Kidney (tissue), 14 donors: ENCODE measurements around the gene CFHR5. TPM values are rescaled to one million over a fixed set of nuclear protein-coding genes. Genes with fewer than 3 reads are reported as not detected.
"Not testable (repeated sequence)": the region's sequence is repeated elsewhere in the genome, so short reads cannot be mapped to it uniquely, and the experiment has no call there.

Source experiments
- DNase-seq, 5 donors: peaks; one replicate each; pipeline ENCODE4 v3.0.0-alpha.2; 2013 to 2020
- FAIRE-seq: peaks from 2 replicates; lab custom pipeline; 2012; peaks lifted over from hg19 to GRCh38; lab: Jason Lieb, UNC
- H3K27ac ChIP-seq, 2 donors: one replicate each; pipeline ENCODE4 v1.7.0; 2013; ENCODE audit warnings: low read depth in 2 of 2, low read length in 2 of 2, inconsistent platforms in 1 of 2
- H3K27me3 ChIP-seq: one replicate; pipeline ENCODE4 v1.7.1; 2013; ENCODE audit warnings: low read length, inconsistent platforms; ENCODE audit not compliant: control insufficient read depth, insufficient read depth
- H3K36me3 ChIP-seq, 3 donors: one replicate each; pipeline versions ENCODE4 v1.7.0 to v1.7.1; 2013; ENCODE audit warnings: low read length in 3 of 3, control low read depth in 1 of 3, inconsistent platforms in 1 of 3; ENCODE audit not compliant: insufficient read depth in 3 of 3, control insufficient read depth in 2 of 3
- H3K4me1 ChIP-seq, 3 donors: one replicate each; pipeline versions ENCODE4 v1.7.0 to v1.7.1; 2013; ENCODE audit warnings: low read length in 3 of 3, inconsistent platforms in 1 of 3, low read depth in 1 of 3; ENCODE audit not compliant: control insufficient read depth in 2 of 3, insufficient read depth in 2 of 3
- H3K4me3 ChIP-seq, 3 donors: one replicate each; pipeline versions ENCODE4 v1.7.0 to v1.8.1; 2013; ENCODE audit warnings: low read length in 3 of 3, control low read depth in 1 of 3, inconsistent platforms in 1 of 3
- H3K9ac ChIP-seq, 3 donors: one replicate each; pipeline versions ENCODE4 v1.7.0 to v1.7.1; 2013; ENCODE audit warnings: low read length in 3 of 3, control low read depth in 1 of 3, inconsistent platforms in 1 of 3
- H3K9me3 ChIP-seq, 3 donors: one replicate each; pipeline versions ENCODE4 v1.7.0 to v1.7.1; 2013; ENCODE audit warnings: low read length in 3 of 3, control low read depth in 1 of 3, inconsistent platforms in 1 of 3; ENCODE audit not compliant: control insufficient read depth in 2 of 3, insufficient read depth in 1 of 3
- CTCF ChIP-seq: IDR thresholded peaks from 3 replicates; pipeline ENCODE4 v1.5.1; 2012; ENCODE audit warnings: mild to moderate bottlenecking, moderate library complexity, borderline replicate concordance; ENCODE audit not compliant: insufficient read depth; ENCODE audit errors: extremely low read depth
- intact Hi-C: fragments of 100-400 bp; cut with DNase I; formaldehyde crosslinking; loops from one replicate; pipeline ENCODE4 v1.11.1; 2022
- polyA plus RNA-seq: library from polyadenylated mRNA; stranded (reverse); fragments of 350-450 nt; fragmentation: Illumina TruSeq; extraction: RNeasy Lipid Tissue Mini Kit (QIAGEN cat#74804); gene quantifications from one replicate; pipeline ENCODE4 v1.2.3, GENCODE V29; 2014; ENCODE audit warnings: low read depth, low replicate concordance; ENCODE audit not compliant: insufficient read depth
- total RNA-seq: library from RNA; stranded (reverse); fragmentation: NEBNext Ultra II Directional; extraction: Animal tissue kit (Norgen Biotek cat#: 25700); gene quantifications from one replicate; pipeline ENCODE4 v1.2.1, GENCODE V29; 2021
- donor health status: control.
- donor health status: control.
- donor health status: control.
- donor health status: control.
- donor health status: control.
- donor health status: DM: yes; HTN: yes; CAD: no.
- donor health status: Normal renal cell carcinoma (clear cell type).

The CFHR5 gene
- total and polyA plus RNA-seq, 2 donors from 2014 or later = not detected

GRCh38 chr1:196960854-196961253 lies 16.5 kb upstream of the CFHR5 start:
- no peak for TF ChIP-seq CTCF
- Histone ChIP-seq H3K27ac (no peak overlapping the region), H3K9me3 (no peaks in the 10 kb centered on the region), H3K9ac (no peak overlapping the region), H3K27me3 (no peaks in the 10 kb centered on the region), H3K4me1 (no peaks in the 10 kb centered on the region), H3K4me3 (no peak overlapping the region), H3K36me3 (no peaks in the 10 kb centered on the region)
- DNase-seq (no peak), FAIRE-seq (no peak)
- intact Hi-C loops = no loop called here

DNA sequence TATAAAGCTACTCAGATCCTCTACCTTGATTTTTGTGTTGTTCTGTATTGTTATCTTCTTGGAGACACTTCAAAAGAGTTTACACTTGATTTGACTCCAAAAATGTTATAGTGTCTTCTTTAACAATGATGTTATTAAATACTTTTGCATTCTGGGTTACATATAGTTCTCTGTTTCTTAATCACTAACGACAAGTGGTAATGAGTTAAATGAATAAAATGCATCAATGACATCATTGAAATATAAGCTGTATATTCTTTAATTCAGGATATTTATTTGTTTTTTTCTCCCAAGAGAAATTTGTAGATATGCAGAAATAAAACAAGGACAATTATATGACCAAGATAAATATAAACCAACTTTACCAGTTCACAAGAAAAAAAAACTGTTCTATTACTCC lies 7.2 kb upstream of the CFHR5 start:
- TF ChIP-seq CTCF = no peak
- Histone ChIP-seq H3K9ac (no peak overlapping the region), H3K27ac (no peak overlapping the region), H3K27me3 (no peaks in the 10 kb centered on the region), H3K4me1 (no peaks in the 10 kb centered on the region), H3K36me3 (no peaks in the 10 kb centered on the region), H3K9me3 (no peaks in the 10 kb centered on the region), H3K4me3 (no peak overlapping the region)
- DNase-seq (no peak), FAIRE-seq (no peak)
- intact Hi-C loops = no loop called here

- Histone ChIP-seq H3K4me3 (no peak overlapping the region), H3K36me3 (no peaks in the 10 kb centered on the region), H3K27ac (no peak overlapping the region), H3K9me3 (no peaks in the 10 kb centered on the region), H3K9ac (no peak overlapping the region), H3K27me3 (no peaks in the 10 kb centered on the region), H3K4me1 (no peaks in the 10 kb centered on the region)
- intact Hi-C loops = no loop called here
- no peak for DNase-seq
- FAIRE-seq = no peak
- TF ChIP-seq CTCF = no peak
These were observed 1.1 kb upstream of the CFHR5 start for GRCh38 chr1:196976278-196976677.

GRCh38 chr1:196980859-196981258 lies 3.5 kb downstream of the CFHR5 start:
- no peaks in the 10 kb centered on the region for H3K9me3 ChIP-seq
- FAIRE-seq (no peak), DNase-seq (no peak)
- intact Hi-C loops = no loop called here
- H3K27ac ChIP-seq = no peak overlapping the region
- H3K9ac ChIP-seq = no peak overlapping the region
- H3K4me1 ChIP-seq = no peaks in the 10 kb centered on the region
- H3K36me3 ChIP-seq = no peaks in the 10 kb centered on the region
- H3K4me3 ChIP-seq = no peak overlapping the region
- no peaks in the 10 kb centered on the region for H3K27me3 ChIP-seq
- no peak for TF ChIP-seq CTCF

- H3K4me3 ChIP-seq, H3K9ac ChIP-seq, H3K4me1 ChIP-seq, H3K36me3 ChIP-seq, DNase-seq, H3K27me3 ChIP-seq, intact Hi-C loops, H3K27ac ChIP-seq, H3K9me3 ChIP-seq, FAIRE-seq: not testable (repeated sequence)
These were observed 4.9 kb downstream of the CFHR5 start for GRCh38 chr1:196982247-196982646.
